SU-DHL-6 (cell line): Measurements from ENCODE around the gene BIRC3.

Source experiments
- H2AFZ ChIP-seq: fragments of 200-600 bp; sonication (generic); 2 replicates; pipeline ENCODE4 v1.6.1; 2014; ENCODE audit warnings: low read depth, mild to moderate bottlenecking, moderate library complexity, mixed read lengths, antibody characterized with exemption, low read length; ENCODE audit not compliant: severe bottlenecking
- H3F3A ChIP-seq: fragments of 200-600 bp; shearing (Covaris generic); 2 replicates; pipeline ENCODE4 v1.6.0; 2016; ENCODE audit warnings: antibody characterized with exemption, mild to moderate bottlenecking; ENCODE audit not compliant: insufficient read depth
- H3K27ac ChIP-seq: fragments of 200-600 bp; sonication (generic); 2 replicates; pipeline ENCODE4 v1.5.1; 2016; ENCODE audit warnings: low read depth, mild to moderate bottlenecking, low read length, moderate library complexity, mixed read lengths
- H3K27me3 ChIP-seq: fragments of 200-600 bp; sonication (generic), shearing (Covaris generic); 2 replicates; pipeline ENCODE4 v1.6.0; 2014; ENCODE audit warnings: mild to moderate bottlenecking, low read length
- H3K36me3 ChIP-seq: fragments of 200-600 bp; sonication (generic); 2 replicates; pipeline ENCODE4 v1.6.1; 2014; ENCODE audit warnings: mild to moderate bottlenecking, low read length, mixed read lengths
- H3K4me2 ChIP-seq: fragments of 300-600, 200-600 bp; shearing (Covaris generic), sonication (generic); 2 replicates; pipeline ENCODE4 v1.6.0; 2014; ENCODE audit warnings: low read length, low read depth, mild to moderate bottlenecking; ENCODE audit not compliant: poor library complexity, severe bottlenecking
- H3K4me3 ChIP-seq: fragments of 200-600 bp; sonication (generic); 2 replicates; pipeline ENCODE4 v1.5.1; 2014; ENCODE audit warnings: antibody characterized with exemption, low read length, mild to moderate bottlenecking, mixed read lengths; ENCODE audit not compliant: insufficient read depth, poor library complexity, severe bottlenecking
- H3K79me2 ChIP-seq: fragments of 200-600 bp; sonication (generic); 2 replicates; pipeline ENCODE4 v1.6.1; 2014; ENCODE audit warnings: mild to moderate bottlenecking, low read length, moderate library complexity; ENCODE audit not compliant: insufficient read depth
- H3K9ac ChIP-seq: fragments of 200-600 bp; sonication (generic); 2 replicates; pipeline ENCODE4 v1.7.0; 2014; ENCODE audit warnings: mild to moderate bottlenecking, low read length
- H3K9me2 ChIP-seq: fragments of 200-600 bp; sonication (generic); replicated peaks from 2 replicates; pipeline ENCODE4 v1.6.1; 2014; ENCODE audit warnings: low read length; ENCODE audit not compliant: insufficient read depth
- H3K9me3 ChIP-seq: fragments of 200-600 bp; sonication (generic); 2 replicates; pipeline ENCODE4 v1.6.1; 2014; ENCODE audit warnings: low read length, mixed read lengths; ENCODE audit not compliant: insufficient read depth
- H4K20me1 ChIP-seq: fragments of 200-600 bp; sonication (generic); 2 replicates; pipeline ENCODE4 v1.6.1; 2014; ENCODE audit warnings: low read depth, mild to moderate bottlenecking, antibody characterized with exemption, low read length, moderate library complexity, mixed read lengths
- CTCF ChIP-seq: fragments of 200-600 bp; sonication (generic); IDR thresholded peaks from one replicate; pipeline ENCODE4 v1.5.1; 2017; ENCODE audit warnings: antibody characterized with exemption, mild to moderate bottlenecking, low read length, moderate library complexity; ENCODE audit not compliant: insufficient read depth, poor library complexity, severe bottlenecking
- EZH2phosphoT487 ChIP-seq: fragments of 200-600 bp; sonication (generic), shearing (Covaris generic); conservative IDR thresholded peaks from 2 replicates; pipeline ENCODE4 v1.6.1; 2018; ENCODE audit warnings: mild to moderate bottlenecking, antibody characterized with exemption, low read length, moderate library complexity, mixed read lengths

BIRC3 gene

GRCh38 chr11:102287964-102288724, 29.1 kb upstream of the BIRC3 start:
- H3K27me3 ChIP-seq = no peaks in the 10 kb centered on the region
- H3K9ac ChIP-seq = peak overlapping the region; percentile 21; the same call in 1 of the 2 replicates
- no peak for TF ChIP-seq EZH2phosphoT487
- peak; percentile 34 for TF ChIP-seq CTCF

GRCh38 chr11:102288725-102289083, 28.6 kb upstream of the BIRC3 start:
- peak overlapping the region; percentile 86 for H2AFZ ChIP-seq
- no peak for TF ChIP-seq EZH2phosphoT487
- TF ChIP-seq CTCF = no peak
- no peaks in the 10 kb centered on the region for H3K27me3 ChIP-seq
- no peaks in the 10 kb centered on the region for H3K9me3 ChIP-seq
- H3K79me2 ChIP-seq = no peaks in the 10 kb centered on the region
- no peaks in the 10 kb centered on the region for H3F3A ChIP-seq
- H3K36me3 ChIP-seq = no peaks in the 10 kb centered on the region
- no peaks in the 10 kb centered on the region for H4K20me1 ChIP-seq
- peak overlapping the region; percentile 21; the same call in 1 of the 2 replicates for H3K9ac ChIP-seq
- H3K4me3 ChIP-seq = no peak overlapping the region
- no peak overlapping the region for H3K27ac ChIP-seq
- H3K9me2 ChIP-seq = no peaks in the 10 kb centered on the region
- H3K4me2 ChIP-seq = peak overlapping the region; percentile 55

More at GRCh38 chr11:102287964-102288724, 29.1 kb upstream of the BIRC3 start:
- Histone ChIP-seq H3K79me2 (no peaks in the 10 kb centered on the region), H3K4me2 (peak overlapping the region; percentile 55), H4K20me1 (no peaks in the 10 kb centered on the region), H3K9me2 (no peaks in the 10 kb centered on the region), H3K9me3 (no peaks in the 10 kb centered on the region), H3K27ac (no peak overlapping the region), H2AFZ (peak overlapping the region; percentile 86), H3K4me3 (no peak overlapping the region), H3F3A (no peaks in the 10 kb centered on the region), H3K36me3 (no peaks in the 10 kb centered on the region)

GRCh38 chr11:102289592-102289991, 27.7 kb upstream of the BIRC3 start:
- Histone ChIP-seq H2AFZ (no peak overlapping the region), H3K4me3 (no peak overlapping the region), H3K9me3 (no peaks in the 10 kb centered on the region), H3K9ac (no peak overlapping the region), H3K4me2 (no peak overlapping the region), H3K36me3 (no peaks in the 10 kb centered on the region), H3F3A (no peaks in the 10 kb centered on the region), H3K27me3 (no peaks in the 10 kb centered on the region), H3K9me2 (no peaks in the 10 kb centered on the region), H3K27ac (no peak overlapping the region), H3K79me2 (no peaks in the 10 kb centered on the region), H4K20me1 (no peaks in the 10 kb centered on the region)
- no peak for TF ChIP-seq EZH2phosphoT487

- Histone ChIP-seq H4K20me1 (no peaks in the 10 kb centered on the region), H3K4me3 (no peak overlapping the region), H3K79me2 (no peaks in the 10 kb centered on the region), H3K27me3 (no peaks in the 10 kb centered on the region), H3K4me2 (no peak overlapping the region), H3K36me3 (no peaks in the 10 kb centered on the region), H3K9me2 (no peaks in the 10 kb centered on the region), H3F3A (no peaks in the 10 kb centered on the region), H3K9me3 (no peaks in the 10 kb centered on the region), H3K9ac (no peak overlapping the region), H2AFZ (no peak overlapping the region), H3K27ac (no peak overlapping the region)
- TF ChIP-seq EZH2phosphoT487 = no peak
Measured at GRCh38 chr11:102291831-102292230, 25.5 kb upstream of the BIRC3 start.
